Mucosa of stomach (tissue), 1 donor: Measurements from ENCODE around the gene TSPEAR.

Experiments used
- H3K27me3 ChIP-seq: one replicate; pipeline ENCODE4 v1.7.0; 2013; ENCODE audit warnings: mild to moderate bottlenecking, low read length; ENCODE audit not compliant: control insufficient read depth, insufficient read depth
- H3K36me3 ChIP-seq: one replicate; pipeline ENCODE4 v1.7.0; 2013; ENCODE audit warnings: low read length; ENCODE audit not compliant: control insufficient read depth, insufficient read depth
- H3K4me1 ChIP-seq: one replicate; pipeline ENCODE4 v1.7.0; 2013; ENCODE audit warnings: mild to moderate bottlenecking, low read length; ENCODE audit not compliant: control insufficient read depth, insufficient read depth
- H3K4me3 ChIP-seq: one replicate; pipeline ENCODE4 v1.7.0; 2013; ENCODE audit warnings: low read length
- H3K9ac ChIP-seq: one replicate; pipeline ENCODE4 v1.7.0; 2013; ENCODE audit warnings: mild to moderate bottlenecking, low read length, moderate library complexity
- H3K9me3 ChIP-seq: one replicate; pipeline ENCODE4 v1.7.0; 2013; ENCODE audit warnings: mild to moderate bottlenecking, low read length, moderate library complexity; ENCODE audit not compliant: control insufficient read depth
- donor health status: Pancreatic carcinoma.

Gene TSPEAR

GRCh38 chr21:44549525-44550211 lies 161.7 kb downstream of the TSPEAR start:
- Histone ChIP-seq H3K4me3 (no peak overlapping the region), H3K36me3 (no peaks in the 10 kb centered on the region), H3K27me3 (no peaks in the 10 kb centered on the region), H3K9ac (no peak overlapping the region), H3K4me1 (peaks cover 5% of the 10 kb centered on the region), H3K9me3 (no peaks in the 10 kb centered on the region)

DNA sequence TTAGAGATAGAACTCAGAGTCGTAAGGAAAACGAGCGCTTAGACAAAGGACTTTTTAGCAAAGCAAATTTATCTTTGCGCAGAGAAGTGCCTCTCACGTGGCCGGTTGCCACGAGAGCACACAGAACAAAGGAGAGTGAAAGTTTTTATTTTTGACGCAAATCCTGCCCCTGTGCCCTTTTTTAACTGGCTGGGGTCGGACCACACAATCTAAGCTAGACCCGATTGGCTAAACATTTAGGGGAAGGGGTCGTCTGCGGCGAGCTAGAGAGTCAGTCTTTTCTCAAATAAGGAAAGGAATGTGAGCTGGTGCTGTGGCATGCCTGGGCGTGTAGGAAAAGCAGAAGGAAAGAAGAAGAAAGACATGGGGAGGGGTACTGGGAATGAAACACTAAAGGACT lies 162.4 kb downstream of the TSPEAR start:
- peaks cover 5% of the 10 kb centered on the region for H3K4me1 ChIP-seq
- no peaks in the 10 kb centered on the region for H3K9me3 ChIP-seq
- H3K36me3 ChIP-seq = no peaks in the 10 kb centered on the region
- H3K27me3 ChIP-seq = no peaks in the 10 kb centered on the region
- no peak overlapping the region for H3K9ac ChIP-seq
- no peak overlapping the region for H3K4me3 ChIP-seq

DNA sequence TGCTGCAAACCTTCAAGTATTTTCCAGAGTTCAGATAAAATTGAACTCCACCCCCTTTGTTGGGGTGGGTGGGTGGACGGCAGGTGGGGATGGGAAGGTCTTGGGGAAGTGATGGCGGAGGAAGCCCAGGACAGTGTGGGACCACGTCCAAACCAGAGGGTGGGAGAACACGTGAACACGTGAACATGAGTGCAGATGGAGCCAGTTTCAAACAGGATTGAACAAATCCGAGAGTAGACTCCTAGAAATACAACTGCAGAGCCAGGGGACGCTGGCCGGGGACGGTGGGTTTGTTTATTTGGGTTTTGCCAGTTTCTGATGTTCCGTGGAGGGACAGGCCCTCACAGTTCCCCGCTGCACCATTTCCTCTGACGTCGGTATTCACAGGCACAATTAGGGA lies 163.0 kb downstream of the TSPEAR start:
- Histone ChIP-seq H3K9me3 (no peaks in the 10 kb centered on the region), H3K4me1 (peaks cover 5% of the 10 kb centered on the region), H3K9ac (no peak overlapping the region), H3K27me3 (no peaks in the 10 kb centered on the region), H3K4me3 (no peak overlapping the region), H3K36me3 (no peaks in the 10 kb centered on the region)

DNA sequence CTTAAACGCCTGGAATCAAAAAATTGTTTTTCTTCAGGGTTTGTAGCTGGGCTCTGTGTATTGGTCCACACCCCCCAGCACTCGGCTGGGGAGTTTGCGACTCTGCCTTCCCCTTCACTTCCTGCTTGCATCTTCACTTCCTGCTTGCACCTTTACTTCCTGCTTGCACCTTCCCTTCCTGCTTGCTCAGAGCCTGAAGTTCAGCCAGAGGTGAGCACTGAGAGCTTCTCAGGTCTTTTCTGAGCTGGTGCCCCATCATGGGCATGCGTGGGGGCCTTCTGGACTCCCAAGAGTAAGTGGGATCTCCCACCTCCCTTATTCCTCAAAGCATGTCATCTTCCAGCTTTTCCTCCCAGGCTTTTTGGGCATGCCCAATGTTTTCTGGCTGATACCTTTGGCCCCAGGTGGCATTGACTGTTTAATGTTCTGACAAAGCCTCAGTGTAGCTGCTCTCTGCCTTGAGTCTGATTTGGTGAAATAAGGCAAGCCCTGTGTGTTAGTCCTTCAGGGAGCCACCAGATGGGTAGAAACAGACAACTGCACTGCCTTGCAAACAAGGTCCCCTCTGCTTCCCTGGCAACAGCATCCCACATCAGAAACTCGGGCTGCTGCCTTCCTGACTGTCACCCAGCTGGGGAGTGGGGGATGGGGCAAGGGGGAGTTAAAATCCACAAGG lies 163.6 kb downstream of the TSPEAR start:
- H3K4me3 ChIP-seq = no peak overlapping the region
- H3K4me1 ChIP-seq = peaks cover 5% of the 10 kb centered on the region
- no peak overlapping the region for H3K9ac ChIP-seq
- no peaks in the 10 kb centered on the region for H3K27me3 ChIP-seq
- no peaks in the 10 kb centered on the region for H3K9me3 ChIP-seq
- no peaks in the 10 kb centered on the region for H3K36me3 ChIP-seq

DNA sequence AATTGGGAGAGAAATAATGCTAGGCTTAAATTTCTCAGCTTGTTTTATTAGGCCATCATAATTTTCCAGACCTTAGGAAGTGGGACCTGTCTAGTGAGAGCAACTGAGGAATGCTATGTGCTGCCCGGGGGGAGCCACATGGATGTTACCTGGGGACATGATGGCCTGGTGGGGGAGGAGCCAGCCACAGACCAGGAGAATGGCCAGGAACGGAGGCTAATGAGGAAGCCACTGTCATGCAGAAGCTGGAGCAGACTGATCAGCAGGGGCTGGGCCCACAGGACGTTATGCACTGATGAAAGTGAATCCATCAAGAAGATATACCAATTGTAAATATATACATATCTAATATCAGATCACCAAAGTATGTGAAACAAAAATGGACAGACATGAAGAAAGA lies 166.8 kb downstream of the TSPEAR start:
- peaks cover 5% of the 10 kb centered on the region for H3K4me1 ChIP-seq
- H3K9me3 ChIP-seq = no peaks in the 10 kb centered on the region
- H3K9ac ChIP-seq = no peak overlapping the region
- H3K36me3 ChIP-seq = no peaks in the 10 kb centered on the region
- H3K4me3 ChIP-seq = no peak overlapping the region
- no peaks in the 10 kb centered on the region for H3K27me3 ChIP-seq

GRCh38 chr21:44542716-44543115 lies 168.7 kb downstream of the TSPEAR start:
- no peaks in the 10 kb centered on the region for H3K9me3 ChIP-seq
- no peaks in the 10 kb centered on the region for H3K4me1 ChIP-seq
- no peak overlapping the region for H3K9ac ChIP-seq
- H3K4me3 ChIP-seq = no peak overlapping the region
- no peaks in the 10 kb centered on the region for H3K36me3 ChIP-seq
- H3K27me3 ChIP-seq = no peaks in the 10 kb centered on the region

DNA sequence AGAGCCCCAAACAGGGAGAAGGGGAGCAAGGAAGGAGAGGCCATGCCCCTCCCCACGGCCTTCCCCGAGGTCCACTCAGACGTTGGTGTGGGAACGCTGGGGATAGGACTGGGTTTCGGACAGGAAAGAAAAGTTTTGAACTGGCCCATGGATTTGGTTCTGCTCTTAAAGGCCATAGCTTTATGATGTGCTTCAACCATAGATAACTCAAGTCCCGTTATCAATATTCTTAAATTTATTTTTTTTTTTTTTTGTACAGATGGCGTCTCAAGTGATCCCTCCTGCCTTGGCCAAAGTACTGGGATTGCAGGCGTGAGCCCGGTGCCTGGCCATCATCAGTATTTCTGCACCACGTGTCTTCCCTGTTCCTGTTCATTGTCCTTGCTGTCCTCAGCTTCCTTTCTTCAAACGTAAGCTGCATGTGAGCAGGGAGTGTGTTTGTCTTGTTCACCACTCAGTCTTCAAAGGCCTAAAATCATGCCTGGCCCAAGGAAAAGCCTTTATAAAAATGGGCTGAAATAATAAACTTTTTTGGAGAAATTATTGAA lies 170.6 kb downstream of the TSPEAR start:
- no peaks in the 10 kb centered on the region for H3K36me3 ChIP-seq
- H3K4me3 ChIP-seq = no peak overlapping the region
- no peaks in the 10 kb centered on the region for H3K4me1 ChIP-seq
- no peaks in the 10 kb centered on the region for H3K27me3 ChIP-seq
- H3K9me3 ChIP-seq = no peaks in the 10 kb centered on the region
- H3K9ac ChIP-seq = no peak overlapping the region

- Histone ChIP-seq H3K4me1 (no peaks in the 10 kb centered on the region), H3K9me3 (no peaks in the 10 kb centered on the region), H3K36me3 (no peaks in the 10 kb centered on the region), H3K27me3 (no peaks in the 10 kb centered on the region), H3K4me3 (no peak within 1 kb of the TSS), H3K9ac (no peak within 1 kb of the TSS)
These were observed 171.2 kb downstream of the TSPEAR start, which contains the start of gene KRTAP10-1 for GRCh38 chr21:44539991-44540666. TSS of gene KRTAP10-1 (minus strand) at chr21:44540195. CDS start at chr21:44540150, 45 bp downstream.

DNA sequence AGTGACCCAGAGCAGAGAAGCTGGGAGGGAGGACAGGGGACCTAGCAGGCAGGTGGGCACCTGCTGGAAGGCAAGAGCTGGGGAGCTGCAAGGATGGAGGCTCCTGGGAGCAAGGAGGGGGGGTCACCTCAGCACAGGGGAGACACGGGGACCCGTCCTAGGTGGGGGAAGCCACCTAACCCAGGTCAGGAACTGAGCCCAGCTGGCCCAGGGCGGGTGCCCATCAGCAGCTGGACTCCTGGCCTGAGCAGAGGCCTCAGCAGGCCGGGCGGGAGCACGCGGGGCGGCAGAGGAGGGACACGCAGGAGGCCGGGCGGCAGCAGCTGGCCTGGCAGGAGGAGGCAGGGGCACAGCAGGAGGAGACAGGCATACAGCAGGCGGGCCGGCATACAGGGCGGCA lies 172.3 kb downstream of the TSPEAR start:
- Histone ChIP-seq H3K4me1 (no peaks in the 10 kb centered on the region), H3K9ac (no peak overlapping the region)

GRCh38 chr21:44537930-44538911 lies 173.2 kb downstream of the TSPEAR start:
- H3K4me3 ChIP-seq = no peak overlapping the region
- H3K4me1 ChIP-seq = no peaks in the 10 kb centered on the region
- H3K36me3 ChIP-seq = no peaks in the 10 kb centered on the region
- H3K27me3 ChIP-seq = no peaks in the 10 kb centered on the region
- H3K9ac ChIP-seq = no peak overlapping the region
- no peaks in the 10 kb centered on the region for H3K9me3 ChIP-seq

More for the DNA sequence above, 172.3 kb downstream of the TSPEAR start:
- H3K9me3 ChIP-seq = no peaks in the 10 kb centered on the region
- H3K4me3 ChIP-seq = no peak overlapping the region
- H3K36me3 ChIP-seq = no peaks in the 10 kb centered on the region
- no peaks in the 10 kb centered on the region for H3K27me3 ChIP-seq

GRCh38 chr21:44535963-44536362 lies 175.4 kb downstream of the TSPEAR start:
- Histone ChIP-seq H3K4me3 (no peak overlapping the region), H3K36me3 (no peaks in the 10 kb centered on the region), H3K4me1 (no peaks in the 10 kb centered on the region), H3K9ac (no peak overlapping the region), H3K27me3 (no peaks in the 10 kb centered on the region), H3K9me3 (no peaks in the 10 kb centered on the region)
